ENCODE data around the gene CCKAR. TPM values are rescaled to one million over a fixed set of nuclear protein-coding genes. Genes with fewer than 3 reads are reported as not detected.
"Not testable (repeated sequence)": the region's sequence is repeated elsewhere in the genome, so short reads cannot be mapped to it uniquely, and the experiment has no call there.

The CCKAR gene
- not detected for total RNA-seq

- DNase-seq (ENCODE audit: low read depth in 2 of 3, low spot score in 2 of 3), result no peak
These were observed at the start of gene CCKAR for GRCh38 chr4:26490111-26490959. Gene CCKAR (minus strand): TSS chr4:26490484. CDS start chr4:26490267, 217 bp downstream.

- DNase-seq (ENCODE audit: low read depth in 2 of 3, low spot score in 2 of 3), result no peak
These were observed 43.4 kb upstream of the CCKAR start for GRCh38 chr4:26533685-26534084.

- DNase-seq (ENCODE audit: low read depth in 2 of 3, low spot score in 2 of 3), result no peak
These were observed 41.3 kb upstream of the CCKAR start for GRCh38 chr4:26531491-26532116.

- DNase-seq (ENCODE audit: low read depth in 2 of 3, low spot score in 2 of 3), result no peak
These were observed 39.8 kb upstream of the CCKAR start for GRCh38 chr4:26530099-26530498.

GRCh38 chr4:26529479-26529878 is 39.2 kb upstream of the CCKAR start:
- DNase-seq (ENCODE audit: low read depth in 2 of 3, low spot score in 2 of 3), result no peak

GRCh38 chr4:26525771-26526150 is 35.5 kb upstream of the CCKAR start:
- DNase-seq (ENCODE audit: low read depth in 2 of 3, low spot score in 2 of 3), result no peak

GRCh38 chr4:26525136-26525770 is 35.0 kb upstream of the CCKAR start:
- no peak for DNase-seq (ENCODE audit: low read depth in 2 of 3, low spot score in 2 of 3)

GRCh38 chr4:26524011-26524410 is 33.7 kb upstream of the CCKAR start:
- DNase-seq (ENCODE audit: low read depth in 2 of 3, low spot score in 2 of 3), result no peak

GRCh38 chr4:26522478-26522877 is 32.2 kb upstream of the CCKAR start:
- DNase-seq (ENCODE audit: low read depth in 2 of 3, low spot score in 2 of 3), result no peak

GRCh38 chr4:26520728-26521450 is 30.6 kb upstream of the CCKAR start:
- DNase-seq (ENCODE audit: low read depth in 2 of 3, low spot score in 2 of 3), result no peak

GRCh38 chr4:26515936-26516335 is 25.7 kb upstream of the CCKAR start:
- no peak for DNase-seq (ENCODE audit: low read depth in 2 of 3, low spot score in 2 of 3)

- no peak for DNase-seq (ENCODE audit: low read depth in 2 of 3, low spot score in 2 of 3)
These were observed 20.2 kb upstream of the CCKAR start for GRCh38 chr4:26510334-26510964.

- DNase-seq (ENCODE audit: low read depth in 2 of 3, low spot score in 2 of 3), result no peak
These were observed 19.5 kb upstream of the CCKAR start for GRCh38 chr4:26509681-26510333.

GRCh38 chr4:26507286-26507685 is 17.0 kb upstream of the CCKAR start:
- DNase-seq (ENCODE audit: low read depth in 2 of 3, low spot score in 2 of 3), result no peak

- no peak for DNase-seq (ENCODE audit: low read depth in 2 of 3, low spot score in 2 of 3)
These were observed 13.6 kb upstream of the CCKAR start for GRCh38 chr4:26503844-26504243.

- no peak for DNase-seq (ENCODE audit: low read depth in 2 of 3, low spot score in 2 of 3)
These were observed 13.1 kb upstream of the CCKAR start for GRCh38 chr4:26503427-26503826.

GRCh38 chr4:26500565-26500999 is 10.3 kb upstream of the CCKAR start:
- DNase-seq (ENCODE audit: low read depth in 2 of 3, low spot score in 2 of 3), result not testable (repeated sequence)

- no peak for DNase-seq (ENCODE audit: low read depth in 2 of 3, low spot score in 2 of 3)
These were observed 6.0 kb upstream of the CCKAR start for GRCh38 chr4:26496207-26496783.

- no peak for DNase-seq (ENCODE audit: low read depth in 2 of 3, low spot score in 2 of 3)
These were observed 3.2 kb upstream of the CCKAR start for GRCh38 chr4:26493461-26493860.

All from hematopoietic multipotent progenitor cell (in vitro differentiated cells).